Fibroblast of pulmonary artery (primary cell): ENCODE results near the gene ANKRD53.

Experiments used
- DNase-seq: peaks from one replicate; pipeline ENCODE4 v3.0.0-alpha.2; 2010; ENCODE audit warnings: low read depth
- H3K4me3 ChIP-seq: replicated peaks from 2 replicates; pipeline ENCODE4 v1.5.1; 2011; ENCODE audit warnings: low read depth, mild to moderate bottlenecking, control low read depth, low read length, moderate library complexity
- TF ChIP-seq, protein P1 (sequence below): IDR thresholded peaks from 2 replicates; pipeline ENCODE4 v1.5.1; 2011; ENCODE audit warnings: mild to moderate bottlenecking, control low read depth, low read length, inconsistent platforms; ENCODE audit errors: missing control alignments

The ANKRD53 gene

GRCh38 chr2:70981866-70982810 is 3.7 kb downstream of the ANKRD53 start:
- TF ChIP-seq, protein P1, sequence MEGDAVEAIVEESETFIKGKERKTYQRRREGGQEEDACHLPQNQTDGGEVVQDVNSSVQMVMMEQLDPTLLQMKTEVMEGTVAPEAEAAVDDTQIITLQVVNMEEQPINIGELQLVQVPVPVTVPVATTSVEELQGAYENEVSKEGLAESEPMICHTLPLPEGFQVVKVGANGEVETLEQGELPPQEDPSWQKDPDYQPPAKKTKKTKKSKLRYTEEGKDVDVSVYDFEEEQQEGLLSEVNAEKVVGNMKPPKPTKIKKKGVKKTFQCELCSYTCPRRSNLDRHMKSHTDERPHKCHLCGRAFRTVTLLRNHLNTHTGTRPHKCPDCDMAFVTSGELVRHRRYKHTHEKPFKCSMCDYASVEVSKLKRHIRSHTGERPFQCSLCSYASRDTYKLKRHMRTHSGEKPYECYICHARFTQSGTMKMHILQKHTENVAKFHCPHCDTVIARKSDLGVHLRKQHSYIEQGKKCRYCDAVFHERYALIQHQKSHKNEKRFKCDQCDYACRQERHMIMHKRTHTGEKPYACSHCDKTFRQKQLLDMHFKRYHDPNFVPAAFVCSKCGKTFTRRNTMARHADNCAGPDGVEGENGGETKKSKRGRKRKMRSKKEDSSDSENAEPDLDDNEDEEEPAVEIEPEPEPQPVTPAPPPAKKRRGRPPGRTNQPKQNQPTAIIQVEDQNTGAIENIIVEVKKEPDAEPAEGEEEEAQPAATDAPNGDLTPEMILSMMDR, result no peak
- no peak overlapping the region for H3K4me3 ChIP-seq
- DNase-seq, result no peak

DNA sequence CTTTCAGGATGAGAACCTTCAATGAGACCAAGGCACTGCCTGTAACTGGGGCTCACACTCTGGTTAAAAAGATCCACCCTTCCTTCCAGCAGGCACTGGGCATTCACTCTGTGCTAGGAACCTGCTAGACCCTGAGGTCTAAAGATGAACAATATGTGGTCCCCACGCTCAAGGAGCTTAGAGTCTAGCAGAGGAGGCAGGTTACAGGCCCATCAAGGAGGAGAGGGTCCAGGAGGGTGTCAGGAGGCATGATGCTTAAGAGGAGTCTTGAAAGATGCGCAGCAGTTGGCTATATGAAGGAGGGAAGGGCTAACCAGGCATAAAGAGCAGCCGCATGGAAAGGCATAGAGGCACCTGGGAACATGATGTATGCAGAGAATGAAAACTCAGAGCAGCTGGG is 4.5 kb downstream of the ANKRD53 start:
- TF ChIP-seq, protein P1, result no peak
- H3K4me3 ChIP-seq, result no peak overlapping the region
- no peak for DNase-seq

- TF ChIP-seq, protein P1, result no peak
- H3K4me3 ChIP-seq, result no peak overlapping the region
- no peak for DNase-seq
Observed at GRCh38 chr2:70983506-70984227, 5.2 kb downstream of the ANKRD53 start.

GRCh38 chr2:70984228-70984575 is 5.8 kb downstream of the ANKRD53 start:
- TF ChIP-seq, protein P1, result no peak
- DNase-seq, result no peak
- no peak overlapping the region for H3K4me3 ChIP-seq

DNA sequence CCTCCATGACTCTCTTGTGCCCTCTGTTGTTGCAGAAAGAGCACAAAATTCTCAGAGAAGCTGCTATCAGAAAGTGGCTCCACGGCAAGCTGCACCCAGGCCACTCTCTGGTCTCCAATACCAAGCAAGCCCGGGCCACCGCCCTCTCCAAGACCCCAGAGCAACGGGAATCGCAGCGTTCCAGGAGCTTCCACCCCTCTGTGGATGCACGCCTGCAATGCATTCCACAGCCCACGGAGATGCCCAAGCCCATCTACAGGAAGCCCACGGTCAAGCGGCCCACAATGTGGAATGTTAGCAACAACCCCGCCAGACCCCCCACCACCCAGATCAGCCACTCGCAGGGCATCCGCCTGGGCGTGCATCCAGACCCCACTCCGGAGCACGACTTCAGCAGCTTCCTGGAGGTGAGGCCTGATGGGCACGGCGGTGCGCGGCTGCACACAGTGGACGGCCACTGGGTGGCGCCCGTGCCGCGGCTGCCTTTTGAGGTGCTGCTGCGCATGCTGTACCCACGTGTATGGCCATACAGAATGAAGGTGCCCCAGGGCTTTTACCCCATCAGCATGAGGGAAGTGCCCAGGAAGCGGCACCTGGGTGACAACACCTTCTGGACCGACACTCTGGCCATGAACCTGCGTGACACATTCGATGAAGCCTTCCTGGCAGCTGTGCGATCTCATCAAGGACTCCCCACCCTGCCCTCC is 6.3 kb downstream of the ANKRD53 start:
- peak; percentile 42 for DNase-seq
- TF ChIP-seq, protein P1, result peak; percentile 68
- H3K4me3 ChIP-seq, result no peak overlapping the region

DNA sequence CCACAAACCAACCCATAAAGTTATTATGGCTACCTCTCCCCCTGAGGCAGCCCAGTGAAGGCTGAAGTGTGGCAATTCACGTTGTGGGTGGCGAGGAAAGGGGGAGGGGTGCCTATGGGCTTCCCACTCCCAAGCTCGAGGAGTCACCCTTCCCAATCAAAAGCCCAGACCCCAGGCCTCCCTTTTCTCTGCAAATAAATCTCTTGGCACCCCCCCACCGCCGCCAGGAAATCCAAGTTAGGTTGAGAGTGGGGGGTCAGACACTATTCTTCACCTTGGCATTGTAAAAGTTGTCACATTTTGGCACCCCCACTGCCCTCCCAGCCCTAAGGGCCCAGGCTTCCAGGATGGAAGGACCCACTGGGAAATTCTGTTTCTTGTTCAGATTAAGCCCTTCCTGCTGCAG is 6.9 kb downstream of the ANKRD53 start:
- no peak overlapping the region for H3K4me3 ChIP-seq
- TF ChIP-seq, protein P1, result no peak
- DNase-seq, result no peak
